Caco-2 (cell line): ENCODE measurements around the gene PALD1. TPM values are rescaled to one million over a fixed set of nuclear protein-coding genes. Genes with fewer than 3 reads are reported as not detected.

Experiments
- BruUV-seq: library from RNA; stranded (reverse); fragments of 400-500 nt; replicated peaks from 2 replicates; lab custom pipeline; 2021; lab: Mats Ljungman, UMichigan
- CTCF ChIA-PET: fragments of 300-600 bp; sonication (Branson Sonifier 250); formaldehyde crosslinking; loops from one replicate; lab custom pipeline; 2022; ENCODE audit warnings: antibody characterized with exemption; lab: Charles Lee
- POLR2A ChIA-PET: fragments of 300-600 bp; sonication (Branson Sonifier 250); formaldehyde crosslinking; loops from one replicate; lab custom pipeline; 2022; ENCODE audit warnings: antibody characterized with exemption; lab: Charles Lee
- DNase-seq, 2 experiments: peaks; one replicate each; pipeline versions ENCODE4 v3.0.0 to v3.0.0-alpha.2; 2020 to 2022
- H3K27me3 ChIP-seq: replicated peaks from 2 replicates; pipeline ENCODE4 v1.6.0; 2011; ENCODE audit warnings: low read length; ENCODE audit not compliant: control insufficient read depth, insufficient read depth
- H3K36me3 ChIP-seq: 2 replicates; pipeline ENCODE4 v1.5.1; 2011; ENCODE audit warnings: low read length; ENCODE audit not compliant: control insufficient read depth, insufficient read depth
- H3K4me1 ChIP-seq: fragments of 250-450 bp; sonication (Bioruptor Pico); 2 replicates; pipeline ENCODE4 v1.5.1; 2020; ENCODE audit warnings: mild to moderate bottlenecking
- H3K4me3 ChIP-seq: 2 replicates; pipeline ENCODE4 v1.5.1; 2011; ENCODE audit warnings: low read depth, mild to moderate bottlenecking, control low read depth, low read length
- H3K9me3 ChIP-seq: fragments of 250-450 bp; sonication (Bioruptor Pico); 2 replicates; pipeline ENCODE4 v1.5.1; 2020; ENCODE audit warnings: mild to moderate bottlenecking, moderate library complexity
- H3K27ac Mint-ChIP-seq: one replicate; pipeline ENCODE4 v1.8.0; 2022; ENCODE audit warnings: mixed read lengths; ENCODE audit not compliant: unreplicated experiment
- H3K27me3 Mint-ChIP-seq: one replicate; pipeline ENCODE4 v1.8.0; 2022; ENCODE audit warnings: mixed read lengths; ENCODE audit not compliant: insufficient read depth, unreplicated experiment
- H3K36me3 Mint-ChIP-seq: one replicate; pipeline ENCODE4 v1.8.0; 2022; ENCODE audit warnings: mild to moderate bottlenecking, mixed read lengths; ENCODE audit not compliant: insufficient read depth, unreplicated experiment
- H3K4me1 Mint-ChIP-seq: one replicate; pipeline ENCODE4 v1.8.0; 2022; ENCODE audit warnings: low read depth, mixed read lengths; ENCODE audit not compliant: unreplicated experiment
- H3K4me3 Mint-ChIP-seq: one replicate; pipeline ENCODE4 v1.8.0; 2022; ENCODE audit warnings: mild to moderate bottlenecking, moderate library complexity, mixed read lengths; ENCODE audit not compliant: unreplicated experiment
- H3K9me3 Mint-ChIP-seq: one replicate; pipeline ENCODE4 v1.8.0; 2022; ENCODE audit warnings: mixed read lengths; ENCODE audit not compliant: unreplicated experiment
- intact Hi-C: fragments of 100-400 bp; cut with micrococcal nuclease; formaldehyde crosslinking; loops from one replicate; pipeline ENCODE4 v1.10.0; 2022; ENCODE audit not compliant: unreplicated experiment
- total RNA-seq: library from RNA; stranded (reverse); gene quantifications from 2 replicates; pipeline ENCODE4 v1.2.3, GENCODE V29; 2022
- TF ChIP-seq, protein P1 (sequence below), 2 experiments: fragments of 200-600 bp in 1 of 2; IDR thresholded peaks; 1 replicate in 1 of 2; 2 replicates in 1 of 2; pipeline versions ENCODE4 v1.5.1 to v1.8.0; 2011 to 2022; ENCODE audit warnings: antibody characterized with exemption in 1 of 2, control low read depth in 1 of 2, inconsistent platforms in 1 of 2, low read depth in 1 of 2, low read length in 1 of 2, mild to moderate bottlenecking in 1 of 2, moderate library complexity in 1 of 2; ENCODE audit not compliant: insufficient read depth in 1 of 2, severe bottlenecking in 1 of 2, unreplicated experiment in 1 of 2

The PALD1 gene
- total RNA-seq, 1 experiment from 2014 or later = 10.3 TPM

- ChIA-PET POLR2A (no interaction called here), CTCF (interaction anchor here (1.1 kb wide), 2 partner anchors 49 to 80 kb away, joined by 3 read pairs; no protein-coding TSS in a partner anchor)
- Mint-ChIP-seq H3K4me1 (peaks cover 16% of the 10 kb centered on the region), H3K4me3 (no peak overlapping the region), H3K36me3 (no peaks in the 10 kb centered on the region), H3K27ac (no peak overlapping the region), H3K27me3 (no peaks in the 10 kb centered on the region), H3K9me3 (no peaks in the 10 kb centered on the region)
- no peak for DNase-seq
- Histone ChIP-seq H3K9me3 (no peaks in the 10 kb centered on the region), H3K36me3 (no peaks in the 10 kb centered on the region), H3K4me3 (no peak overlapping the region), H3K4me1 (peaks cover 5% of the 10 kb centered on the region), H3K27me3 (no peaks in the 10 kb centered on the region)
- intact Hi-C loops = no loop called here
- no TSS peak for BruUV-seq
- TF ChIP-seq, protein P1, sequence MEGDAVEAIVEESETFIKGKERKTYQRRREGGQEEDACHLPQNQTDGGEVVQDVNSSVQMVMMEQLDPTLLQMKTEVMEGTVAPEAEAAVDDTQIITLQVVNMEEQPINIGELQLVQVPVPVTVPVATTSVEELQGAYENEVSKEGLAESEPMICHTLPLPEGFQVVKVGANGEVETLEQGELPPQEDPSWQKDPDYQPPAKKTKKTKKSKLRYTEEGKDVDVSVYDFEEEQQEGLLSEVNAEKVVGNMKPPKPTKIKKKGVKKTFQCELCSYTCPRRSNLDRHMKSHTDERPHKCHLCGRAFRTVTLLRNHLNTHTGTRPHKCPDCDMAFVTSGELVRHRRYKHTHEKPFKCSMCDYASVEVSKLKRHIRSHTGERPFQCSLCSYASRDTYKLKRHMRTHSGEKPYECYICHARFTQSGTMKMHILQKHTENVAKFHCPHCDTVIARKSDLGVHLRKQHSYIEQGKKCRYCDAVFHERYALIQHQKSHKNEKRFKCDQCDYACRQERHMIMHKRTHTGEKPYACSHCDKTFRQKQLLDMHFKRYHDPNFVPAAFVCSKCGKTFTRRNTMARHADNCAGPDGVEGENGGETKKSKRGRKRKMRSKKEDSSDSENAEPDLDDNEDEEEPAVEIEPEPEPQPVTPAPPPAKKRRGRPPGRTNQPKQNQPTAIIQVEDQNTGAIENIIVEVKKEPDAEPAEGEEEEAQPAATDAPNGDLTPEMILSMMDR (IDR thresholded peaks at IDR 0.05; ENCODE audit: insufficient read depth in 1 of 2, low read depth in 1 of 2, low read length in 1 of 2, severe bottlenecking in 1 of 2, unreplicated experiment in 1 of 2) = no peak
Observed at GRCh38 chr10:70510453-70510852, 31.9 kb downstream of the PALD1 start.

- BruUV-seq = no TSS peak
- Mint-ChIP-seq H3K4me1 (peaks cover 16% of the 10 kb centered on the region), H3K36me3 (no peaks in the 10 kb centered on the region), H3K9me3 (no peaks in the 10 kb centered on the region), H3K27ac (no peak overlapping the region), H3K27me3 (no peaks in the 10 kb centered on the region), H3K4me3 (no peak overlapping the region)
- no peak for DNase-seq
- H3K27me3 ChIP-seq = no peaks in the 10 kb centered on the region
- ChIA-PET POLR2A (no interaction called here), CTCF (interaction anchor here (1.1 kb wide), 2 partner anchors 48 to 80 kb away, joined by 3 read pairs; no protein-coding TSS in a partner anchor)
- H3K9me3 ChIP-seq = no peaks in the 10 kb centered on the region
- no peak overlapping the region for H3K4me3 ChIP-seq
- TF ChIP-seq, protein P1 (IDR thresholded peaks at IDR 0.05; ENCODE audit: insufficient read depth in 1 of 2, low read depth in 1 of 2, low read length in 1 of 2, severe bottlenecking in 1 of 2, unreplicated experiment in 1 of 2) = no peak
- H3K36me3 ChIP-seq = no peaks in the 10 kb centered on the region
- peaks cover 5% of the 10 kb centered on the region for H3K4me1 ChIP-seq
- intact Hi-C loops = no loop called here
Observed at GRCh38 chr10:70510904-70511303, 32.3 kb downstream of the PALD1 start.

- no peaks in the 10 kb centered on the region for H3K27me3 Mint-ChIP-seq
- CTCF ChIA-PET = interaction anchor here (1.0 kb wide), 1 partner anchor 11 kb away, joined by 3 read pairs; no protein-coding TSS in a partner anchor
Observed at GRCh38 chr10:70512149-70512639, 33.6 kb downstream of the PALD1 start.

More at GRCh38 chr10:70512149-70512639, 33.6 kb downstream of the PALD1 start:
- Mint-ChIP-seq H3K36me3 (no peaks in the 10 kb centered on the region), H3K27ac (no peak overlapping the region), H3K4me3 (no peak overlapping the region), H3K4me1 (peaks cover 16% of the 10 kb centered on the region), H3K9me3 (no peaks in the 10 kb centered on the region)
- H3K4me1 ChIP-seq = no peaks in the 10 kb centered on the region
- intact Hi-C loops = no loop called here
- no peaks in the 10 kb centered on the region for H3K9me3 ChIP-seq
- no peak overlapping the region for H3K4me3 ChIP-seq
- POLR2A ChIA-PET = interaction anchor here (0.5 kb wide), 1 partner anchor 108 kb away, joined by 3 read pairs; the partner anchor contains the start of gene EIF4EBP2
- H3K36me3 ChIP-seq = no peaks in the 10 kb centered on the region
- no TSS peak for BruUV-seq
- TF ChIP-seq, protein P1 (IDR thresholded peaks at IDR 0.05; ENCODE audit: insufficient read depth in 1 of 2, low read depth in 1 of 2, low read length in 1 of 2, severe bottlenecking in 1 of 2, unreplicated experiment in 1 of 2) = no peak
- H3K27me3 ChIP-seq = no peaks in the 10 kb centered on the region
- no peak for DNase-seq
